GM23248 (cell line): ENCODE results near the gene MUC15.

Experiments used
- EZH2 ChIP-seq: fragments of 200-600 bp; sonication (generic); IDR thresholded peaks from 2 replicates; pipeline ENCODE4 v1.6.1; 2018; ENCODE audit warnings: antibody characterized with exemption, mild to moderate bottlenecking; ENCODE audit not compliant: insufficient read depth, poor library complexity, severe bottlenecking
- EZH2phosphoT487 ChIP-seq: fragments of 200-600 bp; sonication (generic); IDR thresholded peaks from 2 replicates; pipeline ENCODE4 v1.6.1; 2018; ENCODE audit warnings: antibody characterized with exemption, moderate library complexity, mild to moderate bottlenecking, low read depth; ENCODE audit not compliant: insufficient read depth

GRCh38 chr11:26512196-26512595, 59.9 kb downstream of the MUC15 start:
- TF ChIP-seq EZH2 (no peak), EZH2phosphoT487 (no peak)
